CD8-positive, alpha-beta memory T cell (primary cell): ENCODE measurements around the gene INTS2. TPM values are rescaled to one million over a fixed set of nuclear protein-coding genes. Genes with fewer than 3 reads are reported as not detected.
"Not testable (repeated sequence)": the region's sequence is repeated elsewhere in the genome, so short reads cannot be mapped to it uniquely, and the experiment has no call there.

Experiments
- CTCF ChIA-PET: fragments of 350-600 bp; sonication (Branson Sonifier 250); formaldehyde crosslinking; loops from one replicate; lab custom pipeline; 2021; ENCODE audit warnings: antibody characterized with exemption; lab: Charles Lee
- POLR2A ChIA-PET: fragments of 350-600 bp; sonication (Branson Sonifier 250); formaldehyde crosslinking; loops from one replicate; lab custom pipeline; 2021; ENCODE audit warnings: antibody characterized with exemption; lab: Charles Lee
- DNase-seq, 5 donors: peaks; one replicate each; pipeline versions ENCODE4 v3.0.0 to v3.0.0-alpha.2; 2020 to 2022; ENCODE audit warnings: mixed read lengths in 1 of 5
- H3K27ac ChIP-seq: one replicate; pipeline ENCODE4 v1.7.0; 2013; ENCODE audit warnings: low read depth, mild to moderate bottlenecking, low read length, moderate library complexity
- H3K27me3 ChIP-seq: 2 replicates; pipeline ENCODE4 v1.7.0; 2013; ENCODE audit warnings: low read length, mild to moderate bottlenecking; ENCODE audit not compliant: insufficient read depth, poor library complexity, severe bottlenecking
- H3K36me3 ChIP-seq: 2 replicates; pipeline ENCODE4 v1.7.0; 2013; ENCODE audit warnings: mild to moderate bottlenecking, low read length, moderate library complexity; ENCODE audit not compliant: insufficient read depth
- H3K4me1 ChIP-seq: 2 replicates; pipeline ENCODE4 v1.7.0; 2013; ENCODE audit warnings: mild to moderate bottlenecking, low read length, moderate library complexity; ENCODE audit not compliant: insufficient read depth
- H3K4me3 ChIP-seq: 2 replicates; pipeline ENCODE4 v1.7.0; 2013; ENCODE audit warnings: mild to moderate bottlenecking, low read length
- H3K9me3 ChIP-seq: 2 replicates; pipeline ENCODE4 v1.7.0; 2013; ENCODE audit warnings: mild to moderate bottlenecking, low read length
- H3K27ac Mint-ChIP-seq, 8 donors: one replicate each; pipeline ENCODE4 v1.8.0; 2020 to 2021; ENCODE audit warnings: mixed read lengths in 8 of 8, mild to moderate bottlenecking in 6 of 8, inconsistent platforms in 3 of 8, moderate library complexity in 3 of 8
- H3K27me3 Mint-ChIP-seq, 2 donors: one replicate each; pipeline ENCODE4 v1.8.0; 2020 to 2021; ENCODE audit warnings: mixed read lengths in 2 of 2, mild to moderate bottlenecking in 1 of 2, moderate library complexity in 1 of 2
- H3K36me3 Mint-ChIP-seq, 3 donors: one replicate each; pipeline ENCODE4 v1.8.0; 2020 to 2021; ENCODE audit warnings: mixed read lengths in 3 of 3, inconsistent platforms in 1 of 3, mild to moderate bottlenecking in 1 of 3
- H3K4me1 Mint-ChIP-seq, 3 donors: one replicate each; pipeline ENCODE4 v1.8.0; 2020 to 2021; ENCODE audit warnings: mixed read lengths in 3 of 3, inconsistent platforms in 1 of 3, mild to moderate bottlenecking in 1 of 3
- H3K4me3 Mint-ChIP-seq, 7 donors: one replicate each; pipeline ENCODE4 v1.8.0; 2020 to 2021; ENCODE audit warnings: mixed read lengths in 7 of 7, mild to moderate bottlenecking in 6 of 7, moderate library complexity in 4 of 7, inconsistent platforms in 2 of 7
- H3K9me3 Mint-ChIP-seq, 5 donors: one replicate each; pipeline ENCODE4 v1.8.0; 2020 to 2022; ENCODE audit warnings: mixed read lengths in 5 of 5, mild to moderate bottlenecking in 3 of 5, moderate library complexity in 2 of 5, inconsistent platforms in 1 of 5
- polyA plus RNA-seq: library from polyadenylated mRNA; unstranded; fragments of 300-500 nt; fragmentation: Illumina TruSeq; gene quantifications from one replicate; pipeline ENCODE4 v1.2.3, GENCODE V29; 2021
- total RNA-seq, 2 experiments: library from RNA; stranded (reverse); gene quantifications; one replicate each; pipeline ENCODE4 v1.2.3, GENCODE V29; 2021

INTS2 gene
- total and polyA plus RNA-seq, 3 experiments from 2014 or later, result 3.6 to 26.4 (median 25.9) TPM

GRCh38 chr17:61822326-61823285 is 105.2 kb downstream of the INTS2 start:
- H3K36me3 ChIP-seq, result no peaks in the 10 kb centered on the region
- Mint-ChIP-seq H3K36me3 (peaks cover 0 to 8% (median 5%) of the 10 kb centered on the region in 3 donors), H3K27ac (no peak overlapping the region), H3K4me1 (no peaks in the 10 kb centered on the region), H3K9me3 (peaks cover 0 to 2% (median 0%) of the 10 kb centered on the region in 5 donors), H3K27me3 (no peaks in the 10 kb centered on the region), H3K4me3 (no peak overlapping the region)
- no peaks in the 10 kb centered on the region for H3K9me3 ChIP-seq
- DNase-seq, result no peak
- POLR2A ChIA-PET, result no interaction called here
- H3K27me3 ChIP-seq, result no peaks in the 10 kb centered on the region
- no peaks in the 10 kb centered on the region for H3K4me1 ChIP-seq
- no peak overlapping the region for H3K4me3 ChIP-seq
- CTCF ChIA-PET, result no interaction called here
- H3K27ac ChIP-seq, result no peak overlapping the region

- no peaks in the 10 kb centered on the region for H3K36me3 ChIP-seq
- no peaks in the 10 kb centered on the region for H3K4me1 ChIP-seq
- peaks cover 0 to 8% (median 3%) of the 10 kb centered on the region in 3 donors for H3K36me3 Mint-ChIP-seq
- no peak overlapping the region for H3K4me3 Mint-ChIP-seq
- POLR2A ChIA-PET, result no interaction called here
- no peak overlapping the region for H3K4me3 ChIP-seq
- no peaks in the 10 kb centered on the region for H3K9me3 ChIP-seq
- no peak for DNase-seq
- peak overlapping the region in 1 of 8 donors; percentile 64 for H3K27ac Mint-ChIP-seq
- H3K27me3 Mint-ChIP-seq, result no peaks in the 10 kb centered on the region
- H3K9me3 Mint-ChIP-seq, result peaks cover 0 to 2% (median 0%) of the 10 kb centered on the region in 5 donors
- CTCF ChIA-PET, result no interaction called here
- H3K27me3 ChIP-seq, result no peaks in the 10 kb centered on the region
- H3K27ac ChIP-seq, result no peak overlapping the region
- no peaks in the 10 kb centered on the region for H3K4me1 Mint-ChIP-seq
These were observed 106.1 kb downstream of the INTS2 start for GRCh38 chr17:61821655-61822054.

- H3K27me3 Mint-ChIP-seq, H3K4me3 Mint-ChIP-seq, H3K4me1 Mint-ChIP-seq, POLR2A ChIA-PET, DNase-seq, H3K27ac ChIP-seq, CTCF ChIA-PET, H3K27ac Mint-ChIP-seq, H3K4me1 ChIP-seq, H3K4me3 ChIP-seq, H3K36me3 ChIP-seq, H3K27me3 ChIP-seq, H3K9me3 ChIP-seq, H3K36me3 Mint-ChIP-seq, H3K9me3 Mint-ChIP-seq: not testable (repeated sequence)
These were observed 108.5 kb downstream of the INTS2 start for GRCh38 chr17:61819265-61819664.

GRCh38 chr17:61818225-61818624 is 109.6 kb downstream of the INTS2 start:
- no peaks in the 10 kb centered on the region for H3K27me3 Mint-ChIP-seq
- no peaks in the 10 kb centered on the region for H3K27me3 ChIP-seq
- DNase-seq, result no peak
- H3K4me1 Mint-ChIP-seq, result no peaks in the 10 kb centered on the region
- no peak overlapping the region for H3K4me3 Mint-ChIP-seq
- no peak overlapping the region for H3K27ac Mint-ChIP-seq
- no peak overlapping the region for H3K27ac ChIP-seq
- H3K4me1 ChIP-seq, result no peaks in the 10 kb centered on the region
- H3K36me3 ChIP-seq, result no peaks in the 10 kb centered on the region
- H3K4me3 ChIP-seq, result no peak overlapping the region
- peaks cover 2 to 8% (median 3%) of the 10 kb centered on the region in 3 donors for H3K36me3 Mint-ChIP-seq
- CTCF ChIA-PET, result no interaction called here
- H3K9me3 ChIP-seq, result no peaks in the 10 kb centered on the region
- no peaks in the 10 kb centered on the region for H3K9me3 Mint-ChIP-seq
- POLR2A ChIA-PET, result no interaction called here

GRCh38 chr17:61817452-61817851 is 110.3 kb downstream of the INTS2 start:
- no peak overlapping the region for H3K27ac ChIP-seq
- no peaks in the 10 kb centered on the region for H3K4me1 Mint-ChIP-seq
- peaks cover 2 to 7% (median 3%) of the 10 kb centered on the region in 3 donors for H3K36me3 Mint-ChIP-seq
- DNase-seq, result no peak
- no peak overlapping the region for H3K27ac Mint-ChIP-seq
- ChIA-PET CTCF (no interaction called here), POLR2A (no interaction called here)
- H3K9me3 ChIP-seq, result no peaks in the 10 kb centered on the region
- H3K4me1 ChIP-seq, result no peaks in the 10 kb centered on the region
- no peaks in the 10 kb centered on the region for H3K9me3 Mint-ChIP-seq
- no peaks in the 10 kb centered on the region for H3K27me3 Mint-ChIP-seq
- no peaks in the 10 kb centered on the region for H3K27me3 ChIP-seq
- H3K4me3 Mint-ChIP-seq, result no peak overlapping the region
- no peaks in the 10 kb centered on the region for H3K36me3 ChIP-seq
- H3K4me3 ChIP-seq, result no peak overlapping the region

GRCh38 chr17:61816538-61816937 is 111.2 kb downstream of the INTS2 start:
- POLR2A ChIA-PET, result no interaction called here
- H3K4me1 ChIP-seq, result no peaks in the 10 kb centered on the region
- CTCF ChIA-PET, result no interaction called here
- no peaks in the 10 kb centered on the region for H3K9me3 Mint-ChIP-seq
- H3K27ac Mint-ChIP-seq, result no peak overlapping the region
- no peaks in the 10 kb centered on the region for H3K27me3 ChIP-seq
- peaks cover 0 to 2% (median under 1%) of the 10 kb centered on the region in 3 donors for H3K36me3 Mint-ChIP-seq
- no peak overlapping the region for H3K4me3 Mint-ChIP-seq
- H3K4me3 ChIP-seq, result no peak overlapping the region
- no peaks in the 10 kb centered on the region for H3K9me3 ChIP-seq
- H3K27me3 Mint-ChIP-seq, result no peaks in the 10 kb centered on the region
- DNase-seq, result no peak
- no peaks in the 10 kb centered on the region for H3K4me1 Mint-ChIP-seq
- no peaks in the 10 kb centered on the region for H3K36me3 ChIP-seq
- H3K27ac ChIP-seq, result no peak overlapping the region

- no peaks in the 10 kb centered on the region for H3K9me3 ChIP-seq
- H3K27me3 Mint-ChIP-seq, result no peaks in the 10 kb centered on the region
- H3K36me3 ChIP-seq, result no peaks in the 10 kb centered on the region
- no peaks in the 10 kb centered on the region for H3K4me1 ChIP-seq
- H3K4me1 Mint-ChIP-seq, result no peaks in the 10 kb centered on the region
- CTCF ChIA-PET, result no interaction called here
- no peak overlapping the region for H3K4me3 ChIP-seq
- no peaks in the 10 kb centered on the region for H3K27me3 ChIP-seq
- no peak overlapping the region for H3K4me3 Mint-ChIP-seq
- no peak overlapping the region for H3K27ac ChIP-seq
- H3K9me3 Mint-ChIP-seq, result no peaks in the 10 kb centered on the region
- peaks cover 0 to 2% (median 0%) of the 10 kb centered on the region in 3 donors for H3K36me3 Mint-ChIP-seq
- H3K27ac Mint-ChIP-seq, result no peak overlapping the region
- POLR2A ChIA-PET, result no interaction called here
- no peak for DNase-seq
These were observed 111.8 kb downstream of the INTS2 start for GRCh38 chr17:61815863-61816503.
